ENCODE data around the gene GYG2.

GYG2 gene

GRCh38 chrX:2819345-2820135 is 9.2 kb upstream of the GYG2 start:
- no peaks in the 10 kb centered on the region for H3K36me3 ChIP-seq (ENCODE audit: control insufficient read depth, insufficient read depth, low read length)
- H2AFZ ChIP-seq, result no peak overlapping the region
- no peaks in the 10 kb centered on the region for H3K27me3 ChIP-seq (ENCODE audit: control insufficient read depth, insufficient read depth, low read length)
- H3K4me2 ChIP-seq (ENCODE audit: low read length), result no peak overlapping the region
- no peak overlapping the region for H3K9ac ChIP-seq
- no peaks in the 10 kb centered on the region for H3K79me2 ChIP-seq
- H3K27ac ChIP-seq, result no peak overlapping the region
- H3K4me1 ChIP-seq, result no peaks in the 10 kb centered on the region
- TF ChIP-seq CTCF (IDR thresholded peaks at IDR 0.05), result no peak
- no peak overlapping the region for H3K4me3 ChIP-seq (ENCODE audit: low read depth, low read length)
- no peaks in the 10 kb centered on the region for H3K9me3 ChIP-seq (ENCODE audit: control insufficient read depth, low read length)

DNA sequence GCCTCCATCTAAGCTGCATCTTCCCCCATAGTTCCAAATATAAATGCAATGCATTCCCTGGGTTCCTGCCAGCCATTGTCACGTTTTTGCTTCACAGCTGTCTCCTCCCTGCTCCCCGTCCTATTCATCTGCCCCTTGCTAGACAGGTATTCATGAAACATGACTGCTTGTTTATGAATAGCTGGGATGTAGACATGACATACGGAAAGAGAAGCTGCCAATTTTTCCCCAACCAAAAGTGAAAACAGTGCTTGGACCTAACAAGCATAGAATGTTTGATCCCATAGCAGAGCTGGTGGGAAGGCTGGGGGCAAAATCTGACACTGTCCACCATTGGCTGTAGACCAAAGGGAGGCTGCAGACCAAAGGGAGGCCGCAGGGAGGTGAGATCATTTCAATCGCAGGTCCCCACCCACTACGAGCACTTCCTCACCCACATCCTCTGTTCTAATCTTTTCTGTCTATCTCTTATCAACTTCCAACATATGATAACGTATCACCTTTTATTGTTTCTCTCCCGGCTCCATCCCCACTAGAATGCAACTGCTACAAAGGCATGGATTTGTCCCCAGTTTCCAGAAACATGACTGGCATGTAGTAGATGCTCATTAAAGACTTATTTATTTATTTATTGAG is 8.5 kb upstream of the GYG2 start:
- no peak overlapping the region for H2AFZ ChIP-seq
- TF ChIP-seq CTCF (IDR thresholded peaks at IDR 0.05), result no peak
- no peaks in the 10 kb centered on the region for H3K36me3 ChIP-seq (ENCODE audit: control insufficient read depth, insufficient read depth, low read length)
- no peak overlapping the region for H3K27ac ChIP-seq
- H3K4me1 ChIP-seq, result no peaks in the 10 kb centered on the region
- no peak overlapping the region for H3K9ac ChIP-seq
- no peaks in the 10 kb centered on the region for H3K27me3 ChIP-seq (ENCODE audit: control insufficient read depth, insufficient read depth, low read length)
- no peak overlapping the region for H3K4me2 ChIP-seq (ENCODE audit: low read length)
- no peak overlapping the region for H3K4me3 ChIP-seq (ENCODE audit: low read depth, low read length)
- no peaks in the 10 kb centered on the region for H3K79me2 ChIP-seq
- H3K9me3 ChIP-seq (ENCODE audit: control insufficient read depth, low read length), result no peaks in the 10 kb centered on the region

GRCh38 chrX:2823795-2824386 is 4.8 kb upstream of the GYG2 start:
- H3K79me2 ChIP-seq, result no peaks in the 10 kb centered on the region
- H3K27ac ChIP-seq, result no peak overlapping the region
- TF ChIP-seq CTCF (IDR thresholded peaks at IDR 0.05), result no peak
- H3K4me3 ChIP-seq (ENCODE audit: low read depth, low read length), result no peak overlapping the region
- no peaks in the 10 kb centered on the region for H3K36me3 ChIP-seq (ENCODE audit: control insufficient read depth, insufficient read depth, low read length)
- H3K4me1 ChIP-seq, result no peaks in the 10 kb centered on the region
- no peaks in the 10 kb centered on the region for H3K9me3 ChIP-seq (ENCODE audit: control insufficient read depth, low read length)
- no peaks in the 10 kb centered on the region for H3K27me3 ChIP-seq (ENCODE audit: control insufficient read depth, insufficient read depth, low read length)
- no peak overlapping the region for H2AFZ ChIP-seq
- H3K4me2 ChIP-seq (ENCODE audit: low read length), result no peak overlapping the region
- no peak overlapping the region for H3K9ac ChIP-seq

DNA sequence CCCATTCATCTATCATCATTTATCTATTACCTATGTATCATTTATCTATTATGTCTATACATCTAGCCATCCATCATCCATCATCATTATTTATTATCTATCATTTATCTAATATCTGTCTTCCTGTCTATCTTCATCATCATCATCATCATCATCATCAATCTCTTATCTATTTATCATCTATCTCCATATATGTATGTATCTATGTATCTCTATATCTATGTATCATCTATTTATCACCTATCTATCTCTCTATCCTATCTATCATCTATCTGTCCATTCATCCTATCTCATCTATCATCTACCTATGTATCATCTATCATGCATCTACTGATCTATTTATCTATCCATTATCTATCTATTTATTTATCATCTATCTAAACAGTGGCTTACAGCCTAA is 3.8 kb upstream of the GYG2 start:
- TF ChIP-seq CTCF (IDR thresholded peaks at IDR 0.05), result no peak
- Histone ChIP-seq H2AFZ (no peak overlapping the region), H3K4me1 (no peaks in the 10 kb centered on the region), H3K4me2 (ENCODE audit: low read length) (no peak overlapping the region), H3K9me3 (ENCODE audit: control insufficient read depth, low read length) (no peaks in the 10 kb centered on the region), H3K4me3 (ENCODE audit: low read depth, low read length) (no peak overlapping the region), H3K9ac (no peak overlapping the region), H3K79me2 (no peaks in the 10 kb centered on the region), H3K36me3 (ENCODE audit: control insufficient read depth, insufficient read depth, low read length) (no peaks in the 10 kb centered on the region), H3K27ac (no peak overlapping the region), H3K27me3 (ENCODE audit: control insufficient read depth, insufficient read depth, low read length) (no peaks in the 10 kb centered on the region)
